Measurements from ENCODE around the gene ZFYVE28.

GRCh38 chr4:2301225-2301642 lies 117.2 kb downstream of the ZFYVE28 start:
- no peak for TF ChIP-seq MAFK (IDR thresholded peaks at IDR 0.05; ENCODE audit: low read depth, low read length)
- TF ChIP-seq CTCF (IDR thresholded peaks at IDR 0.05; ENCODE audit: control extremely low read depth in 1 of 3, insufficient read depth in 1 of 3, low read depth in 1 of 3, low read length in 3 of 3) = no peak
- TF ChIP-seq KDM5A (IDR thresholded peaks at IDR 0.05; ENCODE audit: low read length) = no peak
- TF ChIP-seq POLR2A (IDR thresholded peaks at IDR 0.05; ENCODE audit: control extremely low read depth in 1 of 2, low read depth in 2 of 2, low read length in 2 of 2) = no peak
- no peak for TF ChIP-seq POLR2AphosphoS5 (IDR thresholded peaks at IDR 0.05; ENCODE audit: low read depth, low read length)
- TF ChIP-seq, protein P1, sequence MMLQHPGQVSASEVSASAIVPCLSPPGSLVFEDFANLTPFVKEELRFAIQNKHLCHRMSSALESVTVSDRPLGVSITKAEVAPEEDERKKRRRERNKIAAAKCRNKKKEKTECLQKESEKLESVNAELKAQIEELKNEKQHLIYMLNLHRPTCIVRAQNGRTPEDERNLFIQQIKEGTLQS (IDR thresholded peaks at IDR 0.05; ENCODE audit: insufficient read depth, low read depth, low read length) = no peak

Data from H1 (cell line).